ENCODE data around the gene PRTFDC1. TPM values are rescaled to one million over a fixed set of nuclear protein-coding genes. Genes with fewer than 3 reads are reported as not detected.

PRTFDC1 gene
- total and polyA plus RNA-seq, 2 donors (not counting 3 experiments of a cell fraction or from before 2014, with no cell fraction given), result 22.0 to 27.0 TPM

GRCh38 chr10:24950439-24950838 lies 2.0 kb downstream of the PRTFDC1 start:
- FAIRE-seq (no peak), DNase-seq (ENCODE audit: low read depth, low spot score) (no peak)
- TF ChIP-seq EZH2 (IDR thresholded peaks at IDR 0.05; ENCODE audit: borderline replicate concordance, low read depth, low read length, severe bottlenecking) (no peak), POLR2A (IDR thresholded peaks at IDR 0.05; ENCODE audit: low read depth, low read length) (no peak), GATA2 (IDR thresholded peaks at IDR 0.05; ENCODE audit: insufficient read depth, insufficient read length, low read depth, low read length) (no peak)
- Histone ChIP-seq H3K9ac (replicated peaks; ENCODE audit: extremely low read depth, insufficient read depth, low read length) (no peak overlapping the region), H3K4me3 (replicated peaks in 1 of 3; ENCODE audit: insufficient read depth in 1 of 3, low read depth in 1 of 3, low read length in 3 of 3) (no peak overlapping the region), H3K9me3 (replicated peaks; ENCODE audit: control insufficient read depth, insufficient read depth, low read length) (no peaks in the 10 kb centered on the region), H3K27ac (ENCODE audit: insufficient read depth, low read depth, low read length) (no peak overlapping the region), H3K4me1 (ENCODE audit: control insufficient read depth, extremely low read depth, insufficient read depth, low read length) (peaks cover 15% of the 10 kb centered on the region), H3K27me3 (ENCODE audit: control insufficient read depth in 2 of 2, insufficient read depth in 2 of 2, low read length in 2 of 2) (no peaks in the 10 kb centered on the region), H3K36me3 (ENCODE audit: control insufficient read depth in 2 of 2, extremely low read depth in 1 of 2, insufficient read depth in 2 of 2, low read length in 2 of 2) (no peaks in the 10 kb centered on the region), H3K79me2 (ENCODE audit: control insufficient read depth, insufficient read depth, low read length) (no peaks in the 10 kb centered on the region), H3K9me1 (replicated peaks; ENCODE audit: control insufficient read depth, extremely low read depth, insufficient read depth, low read length) (no peaks in the 10 kb centered on the region), H3K4me2 (ENCODE audit: insufficient read depth, low read length) (no peak overlapping the region), H2AFZ (ENCODE audit: low read depth, low read length) (no peak overlapping the region), H4K20me1 (replicated peaks; ENCODE audit: control insufficient read depth, extremely low read depth, insufficient read depth, low read length) (no peaks in the 10 kb centered on the region)
- intact Hi-C loops (cut with micrococcal nuclease), result no loop called here
- dilution Hi-C loops (cut with MboI; ENCODE audit: extremely low pct_ligation_motif_present, low sequenced_read_pairs), result no loop called here
- BruUV-seq (replicated peaks), result no TSS peak
- CTCF ChIA-PET, result no interaction called here
- POLR2A ChIA-PET, result no interaction called here

- Histone ChIP-seq H3K9me1 (replicated peaks; ENCODE audit: control insufficient read depth, extremely low read depth, insufficient read depth, low read length) (no peaks in the 10 kb centered on the region), H3K4me3 (replicated peaks in 1 of 3; ENCODE audit: insufficient read depth in 1 of 3, low read depth in 1 of 3, low read length in 3 of 3) (no peak overlapping the region), H3K27me3 (ENCODE audit: control insufficient read depth in 2 of 2, insufficient read depth in 2 of 2, low read length in 2 of 2) (no peaks in the 10 kb centered on the region), H3K9me3 (replicated peaks; ENCODE audit: control insufficient read depth, insufficient read depth, low read length) (no peaks in the 10 kb centered on the region), H3K79me2 (ENCODE audit: control insufficient read depth, insufficient read depth, low read length) (no peaks in the 10 kb centered on the region), H4K20me1 (replicated peaks; ENCODE audit: control insufficient read depth, extremely low read depth, insufficient read depth, low read length) (no peaks in the 10 kb centered on the region), H3K36me3 (ENCODE audit: control insufficient read depth in 2 of 2, extremely low read depth in 1 of 2, insufficient read depth in 2 of 2, low read length in 2 of 2) (no peaks in the 10 kb centered on the region), H3K4me2 (ENCODE audit: insufficient read depth, low read length) (no peak overlapping the region), H3K4me1 (ENCODE audit: control insufficient read depth, extremely low read depth, insufficient read depth, low read length) (peaks cover 15% of the 10 kb centered on the region), H2AFZ (ENCODE audit: low read depth, low read length) (no peak overlapping the region), H3K27ac (ENCODE audit: insufficient read depth, low read depth, low read length) (no peak overlapping the region), H3K9ac (replicated peaks; ENCODE audit: extremely low read depth, insufficient read depth, low read length) (no peak overlapping the region)
- TF ChIP-seq POLR2AphosphoS5 (IDR thresholded peaks at IDR 0.05; ENCODE audit: insufficient read depth, low read depth, low read length), result no peak
- no peak for TF ChIP-seq CTCF (IDR thresholded peaks at IDR 0.05; ENCODE audit: extremely low read depth in 1 of 2, insufficient read depth in 1 of 2, low read depth in 1 of 2, low read length in 2 of 2)
- TF ChIP-seq JUN (IDR thresholded peaks at IDR 0.05; ENCODE audit: borderline replicate concordance, insufficient read depth, insufficient read length, low read depth), result no peak
- no peak for TF ChIP-seq GATA2 (IDR thresholded peaks at IDR 0.05; ENCODE audit: insufficient read depth, insufficient read length, low read depth, low read length)
- TF ChIP-seq MYC (IDR thresholded peaks at IDR 0.05; ENCODE audit: low read depth, low read length), result no peak
- no peak for TF ChIP-seq MAX (IDR thresholded peaks at IDR 0.05; ENCODE audit: insufficient read depth, insufficient read length)
- no peak for TF ChIP-seq EZH2 (IDR thresholded peaks at IDR 0.05; ENCODE audit: borderline replicate concordance, low read depth, low read length, severe bottlenecking)
- no peak for TF ChIP-seq POLR2A (IDR thresholded peaks at IDR 0.05; ENCODE audit: low read depth, low read length)
- TF ChIP-seq FOS (IDR thresholded peaks at IDR 0.05; ENCODE audit: borderline replicate concordance, insufficient read depth, low read length), result no peak
- intact Hi-C loops (cut with micrococcal nuclease), result no loop called here
- no peak for DNase-seq (ENCODE audit: low read depth, low spot score)
- ChIA-PET POLR2A (no interaction called here), CTCF (no interaction called here)
- BruUV-seq (replicated peaks), result no TSS peak
- no peak for FAIRE-seq
- dilution Hi-C loops (cut with MboI; ENCODE audit: extremely low pct_ligation_motif_present, low sequenced_read_pairs), result no loop called here
Observed at GRCh38 chr10:24949616-24950015, 2.8 kb downstream of the PRTFDC1 start.

All from endothelial cell of umbilical vein (primary cell).